GM23248 (cell line): ENCODE data around the gene LENG9. TPM values are rescaled to one million over a fixed set of nuclear protein-coding genes. Genes with fewer than 3 reads are reported as not detected.
"Not testable (repeated sequence)": the region's sequence is repeated elsewhere in the genome, so short reads cannot be mapped to it uniquely, and the experiment has no call there.

ENCODE experiments used
- DNase-seq: peaks from one replicate; pipeline ENCODE4 v3.0.0-alpha.2; 2015
- H2AFZ ChIP-seq: fragments of 200-600 bp; sonication (generic); 2 replicates; pipeline ENCODE4 v1.6.1; 2016; ENCODE audit warnings: antibody characterized with exemption
- H3F3A ChIP-seq: fragments of 200-600 bp; sonication (generic); 2 replicates; pipeline ENCODE4 v1.6.1; 2016; ENCODE audit warnings: mild to moderate bottlenecking, antibody characterized with exemption, mixed run types; ENCODE audit not compliant: insufficient read depth
- H3K27ac ChIP-seq: fragments of 200-600 bp; sonication (generic); 2 replicates; pipeline ENCODE4 v1.5.1; 2016; ENCODE audit warnings: mild to moderate bottlenecking
- H3K27me3 ChIP-seq: fragments of 200-600 bp; sonication (generic); replicated peaks from 2 replicates; pipeline ENCODE4 v1.6.1; 2016; ENCODE audit warnings: mild to moderate bottlenecking; ENCODE audit not compliant: insufficient read depth
- H3K36me3 ChIP-seq: fragments of 200-600 bp; sonication (generic); 2 replicates; pipeline ENCODE4 v1.6.1; 2016; ENCODE audit warnings: low read depth, mild to moderate bottlenecking
- H3K4me1 ChIP-seq: fragments of 200-600 bp; sonication (generic); 2 replicates; pipeline ENCODE4 v1.6.1; 2016; ENCODE audit warnings: mild to moderate bottlenecking; ENCODE audit not compliant: insufficient read depth
- H3K4me2 ChIP-seq: fragments of 200-600 bp; sonication (generic); one replicate; pipeline ENCODE4 v1.6.1; 2016; ENCODE audit warnings: mild to moderate bottlenecking; ENCODE audit not compliant: unreplicated experiment
- H3K4me3 ChIP-seq: fragments of 200-600 bp; sonication (generic); 2 replicates; pipeline ENCODE4 v1.5.1; 2016; ENCODE audit warnings: mild to moderate bottlenecking
- H3K79me2 ChIP-seq: fragments of 200-600 bp; sonication (generic); 2 replicates; pipeline ENCODE4 v1.6.1; 2016; ENCODE audit warnings: mild to moderate bottlenecking; ENCODE audit not compliant: insufficient read depth
- H3K9ac ChIP-seq: fragments of 200-600 bp; sonication (generic); 2 replicates; pipeline ENCODE4 v1.6.1; 2016; ENCODE audit warnings: mild to moderate bottlenecking
- H3K9me2 ChIP-seq: fragments of 200-600 bp; sonication (generic); 2 replicates; pipeline ENCODE4 v1.6.1; 2016; ENCODE audit warnings: mixed run types, mild to moderate bottlenecking, moderate library complexity; ENCODE audit not compliant: insufficient read depth
- H3K9me3 ChIP-seq: fragments of 200-600 bp; sonication (generic); one replicate; pipeline ENCODE4 v1.6.1; 2017; ENCODE audit warnings: low read depth
- H4K20me1 ChIP-seq: fragments of 200-600 bp; sonication (generic); 2 replicates; pipeline ENCODE4 v1.6.0; 2016; ENCODE audit not compliant: insufficient read depth
- EZH2 ChIP-seq: fragments of 200-600 bp; sonication (generic); IDR thresholded peaks from 2 replicates; pipeline ENCODE4 v1.6.1; 2018; ENCODE audit warnings: antibody characterized with exemption, mild to moderate bottlenecking; ENCODE audit not compliant: insufficient read depth, poor library complexity, severe bottlenecking
- EZH2phosphoT487 ChIP-seq: fragments of 200-600 bp; sonication (generic); IDR thresholded peaks from 2 replicates; pipeline ENCODE4 v1.6.1; 2018; ENCODE audit warnings: antibody characterized with exemption, moderate library complexity, mild to moderate bottlenecking, low read depth; ENCODE audit not compliant: insufficient read depth
- WGBS, 2 experiments: methylation state at CpG; one replicate each; pipeline ENCODE4 v1.1.6; 2015 to 2017; ENCODE audit warnings: low lambda C conversion rate in 2 of 2, low coverage in 1 of 2; ENCODE audit errors: missing lambda C conversion rate in 2 of 2; 5-methylcytosine and 5-hydroxymethylcytosine counted together
- in situ Hi-C: fragments of 300-500 bp; cut with MboI; formaldehyde crosslinking; loops from 2 replicates; pipeline ENCODE4 v1.15.0; 2020
- polyA plus RNA-seq: library from polyadenylated mRNA; unstranded; fragments of >200 nt; fragmentation: Nextera tagmentation; extraction: Ambion mirVana; gene quantifications from 2 replicates; pipeline ENCODE4 v1.2.1, GENCODE V29; 2016
- total RNA-seq: library from RNA; depleted of rRNA; stranded (reverse); fragments of >200 nt; shearing (Covaris generic); gene quantifications from 2 replicates; pipeline ENCODE4 v1.2.3, GENCODE V29; 2014; rRNA removed

Gene LENG9
- total RNA-seq (6.6 and 13.5 TPM in 2 replicates), polyA plus RNA-seq (0.30 and 0.41 TPM in 2 replicates)

- Histone ChIP-seq H3K4me1 (peaks cover 8% of the 10 kb centered on the region), H3K36me3 (0 out of 2 replicates have a peak, but pooled peaks cover 2% of the 10 kb centered on the region), H3K9ac (peak within 1 kb of the TSS; percentile 93), H3K4me2 (peak within 1 kb of the TSS; percentile 89), H3K27me3 (no peaks in the 10 kb centered on the region), H3K27ac (peak within 1 kb of the TSS; percentile 93), H3K79me2 (peaks cover 38% of the 10 kb centered on the region), H3F3A (peaks cover 38% of the 10 kb centered on the region), H3K9me2 (no peaks in the 10 kb centered on the region), H3K9me3 (no peaks in the 10 kb centered on the region), H3K4me3 (peak within 1 kb of the TSS; percentile 77), H2AFZ (peak within 1 kb of the TSS; percentile 77), H4K20me1 (no peaks in the 10 kb centered on the region)
- WGBS, 2 experiments = 2% methylated on average over 15 to 19 of the region's 41 CpGs
- DNase-seq = peak; percentile 100
- in situ Hi-C loops = loop anchor here (25.0 kb wide), 1 partner anchor 1199 kb away; the partner anchor contains the start of gene U2AF2
- TF ChIP-seq EZH2phosphoT487 = no peak
- TF ChIP-seq EZH2 = no peak
These were observed at the start of gene LENG9 for GRCh38 chr19:54463531-54464043. Gene LENG9 (minus strand): TSS chr19:54463778. CDS start chr19:54463526, 252 bp downstream.

GRCh38 chr19:54509200-54509940 is 45.8 kb upstream of the LENG9 start:
- H3K4me2 ChIP-seq, H3F3A ChIP-seq, H3K9me3 ChIP-seq, DNase-seq, H4K20me1 ChIP-seq, H2AFZ ChIP-seq, in situ Hi-C loops, H3K9me2 ChIP-seq, H3K4me3 ChIP-seq, H3K36me3 ChIP-seq, H3K4me1 ChIP-seq, H3K27me3 ChIP-seq, H3K9ac ChIP-seq, H3K79me2 ChIP-seq, H3K27ac ChIP-seq: not testable (repeated sequence)
- WGBS, 2 experiments = 36 to 51% methylated on average over 7 to 9 of the region's 21 CpGs

DNA sequence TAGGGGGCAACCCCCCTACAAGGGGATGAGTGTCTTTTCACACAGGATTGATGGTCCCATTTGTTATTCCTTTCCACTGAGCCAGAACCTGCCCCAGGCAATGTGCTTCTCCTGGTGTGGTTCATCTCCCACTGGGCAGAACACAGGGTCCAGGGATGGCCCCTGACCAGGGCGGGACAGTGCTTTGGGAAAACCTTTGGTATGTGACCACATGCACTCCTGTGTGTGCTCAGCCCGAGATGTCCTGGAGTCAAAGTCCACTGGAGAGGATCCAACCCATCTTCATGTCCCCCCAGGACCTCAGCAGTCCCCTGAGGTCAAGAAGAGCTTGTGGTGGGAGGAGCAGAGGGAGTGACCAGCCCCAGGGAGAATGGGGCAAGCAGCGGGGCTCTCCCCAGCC is 44.9 kb upstream of the LENG9 start:
- H3K9ac ChIP-seq, H2AFZ ChIP-seq, H3K4me2 ChIP-seq, H3K4me3 ChIP-seq, H3K79me2 ChIP-seq, H3K9me3 ChIP-seq, in situ Hi-C loops, H3K27ac ChIP-seq, H3K27me3 ChIP-seq, H3K9me2 ChIP-seq, DNase-seq, H3F3A ChIP-seq, H3K4me1 ChIP-seq, H3K36me3 ChIP-seq, H4K20me1 ChIP-seq: not testable (repeated sequence)
- WGBS, 2 experiments = 16 to 42% methylated on average over 3 of the region's 3 CpGs

DNA sequence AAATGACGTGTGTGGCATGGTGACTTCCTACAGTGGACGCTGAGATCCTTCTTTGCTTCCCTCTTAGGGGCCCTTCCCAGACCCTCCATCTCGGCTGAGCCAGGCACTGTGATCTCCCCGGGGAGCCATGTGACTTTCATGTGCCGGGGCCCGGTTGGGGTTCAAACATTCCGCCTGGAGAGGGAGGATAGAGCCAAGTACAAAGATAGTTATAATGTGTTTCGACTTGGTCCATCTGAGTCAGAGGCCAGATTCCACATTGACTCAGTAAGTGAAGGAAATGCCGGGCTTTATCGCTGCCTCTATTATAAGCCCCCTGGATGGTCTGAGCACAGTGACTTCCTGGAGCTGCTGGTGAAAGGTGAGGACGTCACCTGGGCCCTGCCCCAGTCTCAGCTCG is 44.2 kb upstream of the LENG9 start:
- no peaks in the 10 kb centered on the region for H3K27me3 ChIP-seq
- DNase-seq = no peak
- H2AFZ ChIP-seq = no peak overlapping the region
- no peaks in the 10 kb centered on the region for H3K79me2 ChIP-seq
- in situ Hi-C loops = no loop called here
- H3K4me3 ChIP-seq = no peak overlapping the region
- no peaks in the 10 kb centered on the region for H3F3A ChIP-seq
- no peaks in the 10 kb centered on the region for H3K9me2 ChIP-seq
- H4K20me1 ChIP-seq = no peaks in the 10 kb centered on the region
- TF ChIP-seq EZH2phosphoT487 = no peak
- no peak for TF ChIP-seq EZH2
- 17 to 22% methylated on average over 12 of the region's 12 CpGs for WGBS, 2 experiments
- H3K36me3 ChIP-seq = no peaks in the 10 kb centered on the region
- H3K27ac ChIP-seq = no peak overlapping the region
- no peak overlapping the region for H3K9ac ChIP-seq
- H3K9me3 ChIP-seq = no peaks in the 10 kb centered on the region
- no peak overlapping the region for H3K4me2 ChIP-seq
- H3K4me1 ChIP-seq = no peaks in the 10 kb centered on the region

DNA sequence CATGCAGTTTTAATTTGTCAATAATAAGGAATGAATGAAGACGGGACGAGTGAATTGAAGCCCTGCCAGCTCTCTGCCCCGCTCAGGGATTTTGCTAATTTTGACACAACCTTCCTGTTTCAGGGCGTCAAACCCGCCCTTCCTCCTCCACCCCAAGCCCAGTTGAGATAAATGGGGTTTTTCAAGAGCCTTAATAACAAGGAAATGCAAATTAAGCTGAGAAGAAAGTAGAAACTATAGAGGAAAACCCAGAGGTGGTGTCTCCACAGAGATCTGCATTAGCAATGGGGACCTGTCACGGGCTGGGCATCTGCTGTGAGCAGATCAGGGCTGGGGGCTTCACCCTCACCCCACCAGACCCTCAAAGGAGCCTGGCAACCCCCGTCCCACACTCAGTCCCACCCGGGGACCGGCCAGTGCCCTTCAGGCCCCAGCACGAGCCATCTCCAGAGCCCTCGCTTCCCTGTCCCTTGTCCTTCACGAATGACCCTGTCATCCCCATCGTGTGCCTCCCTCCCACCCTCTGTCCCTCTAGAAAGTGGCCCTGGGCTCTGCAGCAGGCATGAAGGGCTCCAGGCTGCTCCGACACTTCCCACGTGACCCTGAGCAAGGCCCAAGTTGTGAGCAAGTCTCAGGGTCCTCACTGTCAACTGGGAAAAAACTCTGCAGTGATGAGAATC is 43.6 kb upstream of the LENG9 start:
- WGBS, 2 experiments = 33 to 43% methylated on average over 9 to 13 of the region's 15 CpGs
- H3K27me3 ChIP-seq, H3K9ac ChIP-seq, H2AFZ ChIP-seq, H3K27ac ChIP-seq, H3K79me2 ChIP-seq, H3K4me1 ChIP-seq, in situ Hi-C loops, H3K36me3 ChIP-seq, DNase-seq, H3K4me3 ChIP-seq, H3K9me2 ChIP-seq, H3K4me2 ChIP-seq, H3K9me3 ChIP-seq, H3F3A ChIP-seq, H4K20me1 ChIP-seq: not testable (repeated sequence)
